ENCODE data around the gene SETD3.

Gene SETD3

GRCh38 chr14:99412117-99413061 lies 68.3 kb downstream of the SETD3 start:
- Histone ChIP-seq H3K9ac (ENCODE audit: low read length) (no peak overlapping the region), H3K4me1 (ENCODE audit: insufficient read depth, low read length) (peaks cover 5% of the 10 kb centered on the region), H3K9me3 (ENCODE audit: low read length) (no peaks in the 10 kb centered on the region), H3K4me3 (ENCODE audit: low read depth in 1 of 2, low read length in 2 of 2) (no peak overlapping the region), H3K27me3 (ENCODE audit: control insufficient read depth in 1 of 2, insufficient read depth in 2 of 2, low read length in 2 of 2) (no peaks in the 10 kb centered on the region), H3K36me3 (ENCODE audit: insufficient read depth, low read length) (peaks cover 22% of the 10 kb centered on the region), H3K27ac (ENCODE audit: low read depth, low read length) (no peak overlapping the region)

GRCh38 chr14:99410019-99410418 lies 70.6 kb downstream of the SETD3 start:
- Histone ChIP-seq H3K27me3 (ENCODE audit: control insufficient read depth in 1 of 2, insufficient read depth in 2 of 2, low read length in 2 of 2) (no peaks in the 10 kb centered on the region), H3K9ac (ENCODE audit: low read length) (no peak overlapping the region), H3K9me3 (ENCODE audit: low read length) (no peaks in the 10 kb centered on the region), H3K36me3 (ENCODE audit: insufficient read depth, low read length) (peaks cover 37% of the 10 kb centered on the region), H3K4me3 (ENCODE audit: low read depth in 1 of 2, low read length in 2 of 2) (no peak overlapping the region), H3K27ac (ENCODE audit: low read depth, low read length) (no peak overlapping the region), H3K4me1 (ENCODE audit: insufficient read depth, low read length) (no peaks in the 10 kb centered on the region)

GRCh38 chr14:99408971-99409289 lies 71.7 kb downstream of the SETD3 start:
- no peak overlapping the region for H3K9ac ChIP-seq (ENCODE audit: low read length)
- no peaks in the 10 kb centered on the region for H3K4me1 ChIP-seq (ENCODE audit: insufficient read depth, low read length)
- H3K36me3 ChIP-seq (ENCODE audit: insufficient read depth, low read length), result peaks cover 48% of the 10 kb centered on the region
- no peak overlapping the region for H3K27ac ChIP-seq (ENCODE audit: low read depth, low read length)
- no peak overlapping the region for H3K4me3 ChIP-seq (ENCODE audit: low read depth in 1 of 2, low read length in 2 of 2)
- no peaks in the 10 kb centered on the region for H3K9me3 ChIP-seq (ENCODE audit: low read length)
- no peaks in the 10 kb centered on the region for H3K27me3 ChIP-seq (ENCODE audit: control insufficient read depth in 1 of 2, insufficient read depth in 2 of 2, low read length in 2 of 2)

GRCh38 chr14:99408286-99408970 lies 72.2 kb downstream of the SETD3 start:
- peaks cover 53% of the 10 kb centered on the region for H3K36me3 ChIP-seq (ENCODE audit: insufficient read depth, low read length)

DNA sequence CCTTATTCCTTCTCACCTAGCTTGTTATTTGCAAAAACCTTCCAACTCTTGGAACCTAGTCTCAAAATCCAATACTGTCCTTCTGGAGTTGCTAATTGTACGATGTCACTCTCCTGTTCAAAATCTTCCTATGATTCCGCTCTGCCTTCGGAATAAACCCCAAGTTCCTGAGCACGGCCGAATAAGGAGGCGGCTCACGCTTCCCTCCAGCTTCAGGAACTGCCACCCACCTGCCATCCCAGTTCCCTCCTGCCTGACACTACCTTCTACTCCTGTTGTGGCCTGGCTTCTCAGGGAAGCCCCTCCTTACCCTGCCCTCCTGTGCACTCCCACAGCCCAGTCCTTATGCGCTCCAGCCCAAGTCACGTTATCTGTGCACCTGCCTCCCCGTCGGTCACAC lies 73.2 kb downstream of the SETD3 start:
- Histone ChIP-seq H3K36me3 (ENCODE audit: insufficient read depth, low read length) (peaks cover 49% of the 10 kb centered on the region), H3K27ac (ENCODE audit: low read depth, low read length) (no peak overlapping the region), H3K4me1 (ENCODE audit: insufficient read depth, low read length) (no peaks in the 10 kb centered on the region), H3K4me3 (ENCODE audit: low read depth in 1 of 2, low read length in 2 of 2) (no peak overlapping the region), H3K27me3 (ENCODE audit: control insufficient read depth in 1 of 2, insufficient read depth in 2 of 2, low read length in 2 of 2) (no peaks in the 10 kb centered on the region), H3K9ac (ENCODE audit: low read length) (no peak overlapping the region), H3K9me3 (ENCODE audit: low read length) (no peaks in the 10 kb centered on the region)

More at GRCh38 chr14:99408286-99408970, 72.2 kb downstream of the SETD3 start:
- Histone ChIP-seq H3K9ac (ENCODE audit: low read length) (no peak overlapping the region), H3K27me3 (ENCODE audit: control insufficient read depth in 1 of 2, insufficient read depth in 2 of 2, low read length in 2 of 2) (no peaks in the 10 kb centered on the region), H3K4me1 (ENCODE audit: insufficient read depth, low read length) (no peaks in the 10 kb centered on the region), H3K27ac (ENCODE audit: low read depth, low read length) (no peak overlapping the region), H3K9me3 (ENCODE audit: low read length) (no peaks in the 10 kb centered on the region), H3K4me3 (ENCODE audit: low read depth in 1 of 2, low read length in 2 of 2) (no peak overlapping the region)

DNA sequence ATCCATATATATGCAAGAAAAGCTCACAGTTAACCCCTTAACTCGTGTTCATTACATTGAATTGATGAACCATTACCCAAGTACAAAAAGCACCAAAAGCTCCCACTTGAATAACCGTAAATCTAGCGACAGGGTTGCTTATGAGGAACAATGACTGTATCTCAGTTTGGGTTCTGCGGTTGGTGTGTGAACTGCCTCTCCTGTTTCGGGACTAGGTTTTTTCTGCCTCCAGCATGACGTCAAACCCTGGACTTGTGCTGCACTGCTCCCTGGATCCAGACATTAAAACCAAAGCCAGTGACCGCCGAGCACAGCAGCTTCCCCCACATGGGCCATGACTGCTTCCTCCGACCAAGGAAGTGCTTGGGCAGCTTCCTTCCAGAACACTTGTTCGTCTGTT lies 77.7 kb downstream of the SETD3 start:
- Histone ChIP-seq H3K9ac (ENCODE audit: low read length) (no peak overlapping the region), H3K27me3 (ENCODE audit: control insufficient read depth in 1 of 2, insufficient read depth in 2 of 2, low read length in 2 of 2) (no peaks in the 10 kb centered on the region)

GRCh38 chr14:99402285-99402648 lies 78.4 kb downstream of the SETD3 start:
- H3K9me3 ChIP-seq (ENCODE audit: low read length), result no peaks in the 10 kb centered on the region
- H3K27ac ChIP-seq (ENCODE audit: low read depth, low read length), result no peak overlapping the region
- no peak overlapping the region for H3K4me3 ChIP-seq (ENCODE audit: low read depth in 1 of 2, low read length in 2 of 2)
- H3K9ac ChIP-seq (ENCODE audit: low read length), result no peak overlapping the region
- no peaks in the 10 kb centered on the region for H3K27me3 ChIP-seq (ENCODE audit: control insufficient read depth in 1 of 2, insufficient read depth in 2 of 2, low read length in 2 of 2)
- H3K36me3 ChIP-seq (ENCODE audit: insufficient read depth, low read length), result peaks cover 59% of the 10 kb centered on the region
- H3K4me1 ChIP-seq (ENCODE audit: insufficient read depth, low read length), result no peaks in the 10 kb centered on the region

More for the DNA sequence above, 77.7 kb downstream of the SETD3 start:
- H3K27ac ChIP-seq (ENCODE audit: low read depth, low read length), result no peak overlapping the region
- no peak overlapping the region for H3K4me3 ChIP-seq (ENCODE audit: low read depth in 1 of 2, low read length in 2 of 2)
- no peaks in the 10 kb centered on the region for H3K9me3 ChIP-seq (ENCODE audit: low read length)
- no peaks in the 10 kb centered on the region for H3K4me1 ChIP-seq (ENCODE audit: insufficient read depth, low read length)
- peaks cover 62% of the 10 kb centered on the region for H3K36me3 ChIP-seq (ENCODE audit: insufficient read depth, low read length)

- Histone ChIP-seq H3K4me1 (ENCODE audit: insufficient read depth, low read length) (no peaks in the 10 kb centered on the region), H3K9me3 (ENCODE audit: low read length) (no peaks in the 10 kb centered on the region), H3K9ac (ENCODE audit: low read length) (no peak overlapping the region), H3K27ac (ENCODE audit: low read depth, low read length) (no peak overlapping the region), H3K36me3 (ENCODE audit: insufficient read depth, low read length) (peaks cover 64% of the 10 kb centered on the region), H3K27me3 (ENCODE audit: control insufficient read depth in 1 of 2, insufficient read depth in 2 of 2, low read length in 2 of 2) (no peaks in the 10 kb centered on the region), H3K4me3 (ENCODE audit: low read depth in 1 of 2, low read length in 2 of 2) (no peak overlapping the region)
Measured at GRCh38 chr14:99401621-99402284, 78.9 kb downstream of the SETD3 start.

- H3K36me3 ChIP-seq (ENCODE audit: insufficient read depth, low read length), result peaks cover 64% of the 10 kb centered on the region
- no peaks in the 10 kb centered on the region for H3K27me3 ChIP-seq (ENCODE audit: control insufficient read depth in 1 of 2, insufficient read depth in 2 of 2, low read length in 2 of 2)
- no peak overlapping the region for H3K27ac ChIP-seq (ENCODE audit: low read depth, low read length)
- H3K4me3 ChIP-seq (ENCODE audit: low read depth in 1 of 2, low read length in 2 of 2), result no peak overlapping the region
- no peaks in the 10 kb centered on the region for H3K4me1 ChIP-seq (ENCODE audit: insufficient read depth, low read length)
- H3K9ac ChIP-seq (ENCODE audit: low read length), result no peak overlapping the region
- no peaks in the 10 kb centered on the region for H3K9me3 ChIP-seq (ENCODE audit: low read length)
Measured at GRCh38 chr14:99401211-99401610, 79.4 kb downstream of the SETD3 start.

GRCh38 chr14:99397698-99398097 lies 83.0 kb downstream of the SETD3 start:
- Histone ChIP-seq H3K4me1 (ENCODE audit: insufficient read depth, low read length) (no peaks in the 10 kb centered on the region), H3K27ac (ENCODE audit: low read depth, low read length) (no peak overlapping the region), H3K36me3 (ENCODE audit: insufficient read depth, low read length) (peaks cover 44% of the 10 kb centered on the region), H3K27me3 (ENCODE audit: control insufficient read depth in 1 of 2, insufficient read depth in 2 of 2, low read length in 2 of 2) (no peaks in the 10 kb centered on the region), H3K4me3 (ENCODE audit: low read depth in 1 of 2, low read length in 2 of 2) (no peak overlapping the region), H3K9me3 (ENCODE audit: low read length) (no peaks in the 10 kb centered on the region), H3K9ac (ENCODE audit: low read length) (no peak overlapping the region)

- H3K4me1 ChIP-seq (ENCODE audit: insufficient read depth, low read length), result no peaks in the 10 kb centered on the region
- no peak overlapping the region for H3K9ac ChIP-seq (ENCODE audit: low read length)
- no peaks in the 10 kb centered on the region for H3K27me3 ChIP-seq (ENCODE audit: control insufficient read depth in 1 of 2, insufficient read depth in 2 of 2, low read length in 2 of 2)
- H3K27ac ChIP-seq (ENCODE audit: low read depth, low read length), result no peak overlapping the region
- H3K4me3 ChIP-seq (ENCODE audit: low read depth in 1 of 2, low read length in 2 of 2), result no peak overlapping the region
- no peaks in the 10 kb centered on the region for H3K9me3 ChIP-seq (ENCODE audit: low read length)
- H3K36me3 ChIP-seq (ENCODE audit: insufficient read depth, low read length), result peaks cover 39% of the 10 kb centered on the region
Measured at GRCh38 chr14:99395909-99396530, 84.6 kb downstream of the SETD3 start.

Data from muscle layer of colon (tissue), 2 donors.